HG03520 (cell line): ENCODE results near the gene MOCS3.
"Not testable (repeated sequence)": the region's sequence is repeated elsewhere in the genome, so short reads cannot be mapped to it uniquely, and the experiment has no call there.

Experiments used
- ATAC-seq: cut with Tn5 transposase; IDR thresholded peaks from one replicate; pipeline ENCODE4 v1.9.1; 2021; ENCODE audit warnings: mild to moderate bottlenecking, moderate library complexity; ENCODE audit not compliant: unreplicated experiment

The MOCS3 gene

GRCh38 chr20:50932016-50932485 lies 26.6 kb upstream of the MOCS3 start:
- no peak for ATAC-seq

DNA sequence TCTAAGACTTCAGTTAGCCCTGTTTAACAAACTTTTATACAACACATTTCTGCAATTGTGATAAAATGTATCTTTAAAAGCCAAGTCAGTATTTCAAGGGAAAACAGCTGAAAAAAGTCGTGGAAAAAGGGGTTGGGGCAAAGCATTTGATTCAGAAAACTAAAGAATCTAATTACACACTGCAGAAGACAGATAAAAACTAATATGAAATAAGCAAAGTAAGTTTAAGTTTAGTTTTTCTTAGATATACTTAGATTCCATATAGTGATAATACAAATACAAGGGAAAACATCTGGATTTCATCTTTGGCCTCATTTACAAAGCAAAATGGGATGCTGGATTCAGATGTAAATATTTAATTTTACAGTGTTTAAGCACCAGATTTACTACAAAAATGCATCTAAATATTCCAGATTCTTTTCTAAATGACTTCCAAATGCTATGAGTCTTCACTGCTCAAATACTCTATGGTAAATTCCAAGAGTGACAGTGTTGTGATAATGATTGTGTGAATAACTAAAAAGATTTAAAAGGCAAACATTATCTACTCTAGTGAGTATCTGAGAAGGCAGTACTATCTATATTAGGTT lies 25.8 kb upstream of the MOCS3 start:
- ATAC-seq: no peak

- no peak for ATAC-seq
Observed at GRCh38 chr20:50933589-50933988, 25.0 kb upstream of the MOCS3 start.

GRCh38 chr20:50943069-50943468 lies 15.5 kb upstream of the MOCS3 start:
- ATAC-seq: no peak

GRCh38 chr20:50948132-50948785 lies 10.4 kb upstream of the MOCS3 start:
- no peak for ATAC-seq

DNA sequence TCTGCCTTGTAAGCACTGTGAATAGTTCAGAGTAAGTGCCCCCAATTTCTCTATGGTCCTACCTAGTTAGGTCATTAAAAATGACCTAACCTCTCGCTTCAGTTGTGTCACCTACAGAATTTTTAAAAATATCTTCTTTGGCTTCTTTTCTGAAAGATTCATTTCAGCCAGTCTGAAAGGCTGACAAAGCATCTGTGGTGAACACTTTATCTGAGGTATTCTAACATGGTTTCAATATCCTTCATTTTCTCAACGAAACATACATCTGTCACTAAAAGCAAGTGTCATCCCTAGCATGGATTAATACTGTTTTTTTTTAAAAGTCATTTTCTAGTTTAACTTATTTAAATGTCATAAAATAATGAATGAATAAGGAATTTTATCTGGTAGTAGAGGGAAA lies 5.4 kb upstream of the MOCS3 start:
- ATAC-seq: no peak

GRCh38 chr20:50953821-50954220 lies 4.8 kb upstream of the MOCS3 start:
- ATAC-seq: no peak

- no peak for ATAC-seq
Observed at GRCh38 chr20:50957276-50957675, 1.3 kb upstream of the MOCS3 start.

GRCh38 chr20:50957798-50958614 lies 612 bp upstream of the MOCS3 start, which contains the start of gene DPM1:
Gene DPM1, minus strand, starts transcription at chr20:50958532. Its CDS starts 9 bp downstream, at chr20:50958523.
- peak; percentile 65 for ATAC-seq

GRCh38 chr20:50959543-50960126 lies 1.0 kb downstream of the MOCS3 start:
- no peak for ATAC-seq

DNA sequence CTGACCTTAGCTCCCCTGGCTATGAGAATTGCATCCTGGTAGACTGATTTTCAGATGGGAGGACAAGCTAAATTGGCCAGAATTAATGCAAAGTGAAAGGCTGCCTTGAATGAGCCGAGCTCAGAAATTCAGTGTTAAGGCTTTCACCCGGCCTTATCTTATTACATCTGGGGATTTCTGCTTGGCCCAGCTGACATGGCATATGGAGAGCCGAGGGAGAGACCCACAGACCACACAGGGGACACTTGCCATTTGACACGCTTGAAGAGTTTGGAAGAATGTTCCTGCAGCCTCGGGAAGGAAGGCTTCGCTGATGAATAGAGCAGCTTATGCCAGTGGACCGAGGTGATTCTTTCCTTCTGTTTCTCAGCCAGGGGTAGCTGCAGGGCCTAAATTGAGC lies 9.0 kb downstream of the MOCS3 start:
- ATAC-seq: no peak

- ATAC-seq: no peak
Observed at GRCh38 chr20:50968289-50968688, 9.7 kb downstream of the MOCS3 start.

DNA sequence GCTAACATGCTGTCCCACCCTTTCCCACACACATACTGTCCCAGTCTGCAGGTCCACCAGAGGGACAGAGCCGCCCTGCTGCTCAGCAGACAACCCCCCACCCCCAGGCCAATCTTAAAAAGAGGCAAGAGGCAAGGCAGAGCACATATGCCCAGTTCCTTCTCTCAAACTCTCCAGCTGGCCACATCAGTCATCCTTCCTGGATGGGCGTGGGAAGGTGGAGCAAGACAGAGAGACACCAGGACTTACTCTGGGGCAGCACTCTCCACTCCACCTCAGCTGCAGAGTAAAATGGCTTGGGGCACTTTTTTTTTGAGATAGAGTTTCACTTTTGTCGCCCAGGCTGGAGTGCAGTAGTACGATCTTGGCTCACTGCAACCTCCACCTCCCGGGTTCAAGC lies 10.8 kb downstream of the MOCS3 start:
- ATAC-seq: no peak

DNA sequence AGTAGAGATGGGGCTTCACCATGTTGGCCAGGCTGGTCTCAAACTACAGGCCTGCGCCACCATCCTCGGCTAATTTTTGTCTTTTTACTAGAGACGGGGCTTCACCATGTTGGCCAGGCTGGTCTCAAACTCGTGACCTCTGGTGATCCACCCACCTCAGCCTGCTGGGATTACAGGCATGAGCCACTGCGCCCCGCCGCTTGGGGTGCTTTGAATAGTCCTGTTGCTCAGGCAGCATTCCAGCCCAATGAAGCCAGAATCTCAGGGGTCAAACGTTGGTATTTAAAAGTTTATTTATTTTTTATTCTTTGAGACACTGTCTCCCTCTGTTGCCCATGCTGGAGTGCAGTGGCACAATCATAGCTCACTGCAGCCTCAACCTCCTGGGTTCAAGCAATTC lies 11.3 kb downstream of the MOCS3 start:
- ATAC-seq: no peak

- ATAC-seq: no peak
Observed at GRCh38 chr20:50975701-50976330, 17.2 kb downstream of the MOCS3 start.

DNA sequence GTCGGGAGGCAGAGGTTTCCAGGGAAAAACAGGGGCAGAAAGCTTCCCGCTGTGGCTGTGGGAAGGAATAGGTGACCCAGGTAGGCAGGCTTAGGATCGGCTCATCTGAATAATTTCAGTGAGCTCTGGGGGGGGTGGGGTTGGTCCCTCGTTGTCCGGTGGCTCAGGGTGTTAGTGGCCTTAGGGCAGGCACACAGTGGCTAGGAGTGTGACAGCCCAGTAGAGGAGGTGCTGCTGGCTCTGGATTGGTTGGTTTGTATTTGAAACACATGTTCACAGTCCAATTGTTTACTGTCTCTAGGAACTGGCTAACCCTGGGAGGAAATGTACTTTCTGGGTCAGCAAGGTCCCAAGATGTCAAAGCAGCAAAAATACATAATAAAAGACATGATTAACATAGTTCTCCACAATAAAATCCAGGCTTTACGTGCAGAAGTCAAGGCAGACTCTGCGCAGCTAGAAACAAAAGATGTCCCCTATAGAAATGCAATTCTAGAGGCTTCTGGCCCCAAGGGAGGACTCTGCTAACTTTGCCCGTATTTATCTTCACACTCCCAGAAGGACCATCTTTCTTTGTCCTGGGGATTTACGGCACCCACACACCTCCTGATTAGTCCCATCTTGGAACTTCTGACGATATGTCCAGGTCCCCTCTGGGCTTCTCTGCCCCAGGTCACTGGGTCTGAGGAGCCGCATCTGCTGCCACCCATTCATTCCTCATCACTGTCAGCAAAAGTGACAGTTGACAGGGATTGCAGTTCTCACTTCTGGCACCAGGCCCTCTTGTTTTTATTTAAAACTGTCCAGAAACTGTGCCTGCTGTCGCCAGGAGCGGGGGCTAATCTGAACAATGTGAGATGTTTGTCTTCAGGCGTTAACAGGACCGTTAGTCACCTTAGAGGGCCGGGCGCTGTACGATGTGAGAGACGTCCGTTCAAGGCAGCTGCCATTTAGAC lies 18.7 kb downstream of the MOCS3 start:
- no peak for ATAC-seq

- ATAC-seq: not testable (repeated sequence)
Observed at GRCh38 chr20:50978533-50978932, 19.9 kb downstream of the MOCS3 start.

DNA sequence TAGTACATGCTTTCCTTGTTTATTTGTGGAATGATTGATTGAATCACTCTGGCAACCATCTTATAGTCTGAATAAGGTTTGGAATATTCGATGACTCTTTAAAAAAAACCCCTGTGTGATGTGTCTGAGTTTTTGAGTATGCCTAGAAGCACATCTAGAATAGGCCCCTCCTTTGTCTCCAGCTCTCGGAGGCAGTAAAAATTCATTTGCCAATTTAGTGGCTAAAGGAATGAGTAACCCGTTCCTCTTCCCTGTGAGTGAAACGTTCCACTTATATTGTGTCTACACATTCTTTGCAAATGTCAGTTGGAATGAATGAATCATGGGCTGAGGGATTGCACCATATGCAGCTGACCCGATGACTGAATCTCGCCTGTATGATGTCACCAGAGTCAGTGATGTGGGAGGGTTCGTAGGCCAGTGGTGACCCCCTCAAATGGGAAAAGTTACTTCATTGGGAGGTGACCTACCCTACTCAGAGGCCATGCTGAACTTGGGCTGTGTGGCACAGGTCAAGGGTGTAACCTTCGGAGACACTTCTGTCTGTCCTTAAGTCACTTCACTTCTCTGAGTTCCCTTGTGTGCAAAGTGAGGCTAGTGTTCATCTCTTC lies 21.6 kb downstream of the MOCS3 start:
- ATAC-seq: no peak
